HK-2 (cell line): ENCODE data around the gene STXBP3.

Source experiments
- DNase-seq: peaks from one replicate; pipeline ENCODE4 v3.0.0-alpha.2; 2018; ENCODE audit not compliant: unreplicated experiment

STXBP3 gene

GRCh38 chr1:108842525-108843181 lies 96.2 kb downstream of the STXBP3 start:
- no peak for DNase-seq

- no peak for DNase-seq
Observed at GRCh38 chr1:108843390-108844137, 97.1 kb downstream of the STXBP3 start.

DNA sequence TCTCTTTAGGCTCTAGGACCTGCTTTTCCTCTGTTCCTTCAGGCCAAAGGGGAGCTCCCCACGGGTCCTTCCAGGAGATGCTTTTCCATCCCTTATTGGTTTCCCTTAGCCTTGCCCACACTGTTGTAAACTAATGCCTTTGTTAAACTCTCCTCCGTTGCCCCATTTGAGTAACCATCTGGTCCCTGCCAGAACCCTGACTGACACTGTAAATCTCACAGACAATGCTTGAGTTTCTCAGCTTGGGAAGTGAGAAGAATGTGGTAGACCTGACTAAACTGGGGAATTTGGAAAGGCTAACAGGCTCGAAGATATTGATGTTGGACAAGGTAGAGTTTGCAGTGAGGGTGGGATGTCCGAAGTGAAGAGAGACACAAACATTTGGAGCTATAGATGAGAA lies 99.0 kb downstream of the STXBP3 start:
- DNase-seq: no peak

GRCh38 chr1:108845991-108846390 lies 99.5 kb downstream of the STXBP3 start:
- no peak for DNase-seq

GRCh38 chr1:108847494-108847893 lies 101.0 kb downstream of the STXBP3 start:
- no peak for DNase-seq

- no peak for DNase-seq
Observed at GRCh38 chr1:108848806-108849205, 102.3 kb downstream of the STXBP3 start.

DNA sequence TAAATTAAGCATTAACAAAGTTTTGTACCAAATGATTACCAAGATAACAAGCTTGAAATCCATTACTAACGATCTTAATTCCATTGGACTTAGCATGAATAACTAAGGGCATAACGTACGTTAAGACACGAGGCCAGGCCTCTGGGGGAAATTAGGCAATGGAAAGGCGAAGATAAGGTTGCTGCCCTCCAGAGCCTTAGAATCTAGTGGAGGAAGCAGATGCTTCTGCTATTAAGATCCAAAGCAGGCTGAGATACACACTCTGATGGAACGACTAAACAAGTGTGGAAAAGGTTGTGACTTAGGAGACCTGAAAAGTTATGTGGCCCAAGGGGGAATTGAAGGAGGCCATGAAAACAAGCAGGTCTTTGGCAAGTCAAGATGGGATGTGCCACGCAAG lies 104.5 kb downstream of the STXBP3 start:
- DNase-seq: no peak

DNA sequence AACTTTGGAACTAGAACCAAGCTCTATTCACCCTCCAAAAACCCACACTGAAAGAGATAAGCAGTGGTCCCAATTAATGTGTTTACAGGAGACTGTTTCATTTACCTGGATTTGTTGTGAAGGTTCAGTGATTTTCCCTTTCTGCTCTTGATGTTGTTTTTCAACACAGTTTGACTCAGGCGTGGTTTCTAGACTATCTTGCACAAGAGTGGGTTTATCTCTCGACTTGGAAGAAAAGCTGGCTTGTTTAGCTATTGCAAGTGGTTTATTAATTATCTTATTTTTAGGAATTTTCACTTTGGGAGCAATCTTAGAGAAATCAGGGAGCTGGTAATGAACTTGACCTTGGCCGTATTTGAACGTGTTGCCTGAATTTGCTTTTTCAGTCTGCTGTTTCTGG lies 105.1 kb downstream of the STXBP3 start:
- DNase-seq: no peak

DNA sequence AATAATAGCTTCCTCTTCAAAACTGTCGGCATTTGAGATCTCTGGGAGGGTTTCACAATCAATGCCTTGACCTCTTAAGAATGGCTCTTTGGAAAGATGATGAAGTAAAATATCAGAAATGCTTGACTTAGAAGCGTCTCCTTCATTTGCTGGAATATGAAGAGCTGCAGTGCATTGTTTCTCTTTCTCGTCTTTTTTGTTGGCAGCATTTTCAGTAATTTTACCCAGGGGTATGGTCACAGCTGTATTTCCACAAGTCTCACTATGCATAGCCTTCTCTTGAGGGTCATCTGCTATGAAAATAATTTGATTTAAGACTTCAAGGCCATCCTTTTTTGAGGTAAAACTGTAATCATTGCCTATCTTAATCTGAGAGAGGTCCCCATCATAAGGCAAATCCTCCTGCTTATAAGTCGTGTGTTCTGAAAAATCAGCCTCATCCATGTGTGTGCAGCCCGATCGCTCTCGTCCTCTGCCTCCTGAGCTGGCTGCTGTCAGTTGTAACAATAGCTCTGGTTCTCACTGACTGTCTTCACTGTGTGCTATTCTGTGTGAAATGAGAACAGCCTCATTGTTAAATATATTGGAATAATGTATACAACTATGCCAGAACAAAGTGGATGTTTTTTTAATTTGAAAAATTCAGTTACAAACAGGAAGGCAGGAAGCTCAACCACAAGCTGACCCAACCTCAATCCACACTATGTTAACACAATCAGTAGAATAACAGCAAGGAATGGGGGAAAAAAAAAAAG lies 105.9 kb downstream of the STXBP3 start:
- no peak for DNase-seq

GRCh38 chr1:108854221-108855019 lies 107.9 kb downstream of the STXBP3 start:
- no peak for DNase-seq

DNA sequence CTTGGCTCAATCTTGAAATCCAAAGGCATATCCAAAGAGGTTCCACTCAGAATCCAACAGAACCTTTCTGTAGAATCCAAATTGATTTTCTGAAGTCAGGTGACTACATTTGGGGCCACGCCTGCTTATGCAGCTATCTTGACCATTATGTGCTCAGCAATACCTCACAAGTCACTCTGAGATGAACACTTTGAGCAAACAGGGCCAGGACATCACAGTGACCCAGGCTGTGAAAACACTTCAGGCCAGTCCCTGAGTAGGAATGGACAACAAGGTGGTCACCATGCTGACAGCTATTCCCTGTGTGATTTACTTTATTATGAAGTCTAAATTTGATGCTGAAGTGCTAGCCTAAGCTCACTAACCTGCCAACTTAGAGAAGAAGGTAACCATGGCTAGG lies 110.5 kb downstream of the STXBP3 start, which contains the start of gene AKNAD1:
TSS of gene AKNAD1 (minus strand) at position 101 of the 400 bp plus-strand sequence. CDS start 4,430 bp downstream, outside the sequence.
- DNase-seq: no peak

GRCh38 chr1:108858230-108858950 lies 111.9 kb downstream of the STXBP3 start:
- DNase-seq: no peak
